Left hindlimb (tissue), 1 donor: ENCODE measurements around the gene FBXO41.

Source experiments
- DNase-seq: peaks from one replicate; pipeline ENCODE4 v3.0.0-alpha.2; 2018

FBXO41 gene

GRCh38 chr2:73210019-73210418, 74.3 kb downstream of the FBXO41 start:
- no peak for DNase-seq

- DNase-seq = no peak
Measured at GRCh38 chr2:73208258-73208657, 76.0 kb downstream of the FBXO41 start.

GRCh38 chr2:73205611-73206010, 78.7 kb downstream of the FBXO41 start:
- DNase-seq = no peak
